A549 (cell line): Measurements from ENCODE around the gene RBM47. TPM values are rescaled to one million over a fixed set of nuclear protein-coding genes. Genes with fewer than 3 reads are reported as not detected.

Experiments used
- ATAC-seq, 2 experiments: fragments of 200-7000 bp in 1 of 2; fragments of >200 bp in 1 of 2; cut with Nextera tagmentation in 1 of 2; cut with Tn5 transposase in 1 of 2; 3 replicates each; pipeline versions ENCODE4 v1.8.0 to v1.9.1; 2018 to 2020; ENCODE audit warnings: mild to moderate bottlenecking in 1 of 2, moderate library complexity in 1 of 2
- CTCF ChIA-PET: fragments of 300-600 bp; sonication (Branson Sonifier 250); formaldehyde crosslinking; extraction: SDS; loops from one replicate; lab custom pipeline; 2021; ENCODE audit warnings: antibody characterized with exemption, inconsistent platforms; lab: Yijun Ruan, JAX
- POLR2A ChIA-PET: fragments of 350-600 bp; formaldehyde crosslinking; extraction: SDS; loops from one replicate; lab custom pipeline; 2021; ENCODE audit warnings: antibody characterized with exemption, inconsistent platforms; lab: Yijun Ruan, JAX
- DNase-seq, 2 experiments: peaks; one replicate each; pipeline versions ENCODE4 v3.0.0 to v3.0.0-alpha.2; 2011 to 2016; ENCODE audit warnings: low read depth in 1 of 2, low spot score in 1 of 2
- FAIRE-seq: peaks from 2 replicates; lab custom pipeline; 2011; peaks lifted over from hg19 to GRCh38; lab: Jason Lieb, UNC
- H3K27ac ChIP-seq, 2 experiments: fragments of >200 bp; sonication (Bioruptor Twin); formaldehyde crosslinking; 3 replicates each; pipeline ENCODE4 v1.5.1; 2016 to 2017
- H3K4me1 ChIP-seq: fragments of >200 bp; sonication (Bioruptor Twin); formaldehyde crosslinking; 3 replicates; pipeline ENCODE4 v1.6.1; 2016
- H3K4me2 ChIP-seq: fragments of >200 bp; sonication (Bioruptor Twin); formaldehyde crosslinking; 3 replicates; pipeline ENCODE4 v1.6.1; 2016
- H3K4me3 ChIP-seq: fragments of >200 bp; sonication (Bioruptor Twin); formaldehyde crosslinking; 3 replicates; pipeline ENCODE4 v1.5.1; 2016
- H3K9me3 ChIP-seq: fragments of >200 bp; sonication (Bioruptor Twin); formaldehyde crosslinking; 3 replicates; pipeline ENCODE4 v1.6.1; 2016
- CBX2 ChIP-seq: fragments of 200-600 bp; sonication (generic); IDR thresholded peaks from 2 replicates; pipeline ENCODE4 v1.6.1; 2016; ENCODE audit warnings: low read depth, mild to moderate bottlenecking, borderline replicate concordance
- CHD4 ChIP-seq: fragments of 200-600 bp; sonication (generic); IDR thresholded peaks from 2 replicates; pipeline ENCODE4 v1.6.1; 2016; ENCODE audit warnings: antibody characterized with exemption, mild to moderate bottlenecking, borderline replicate concordance
- EHMT2 ChIP-seq: fragments of 200-600 bp; sonication (generic); IDR thresholded peaks from 2 replicates; pipeline ENCODE4 v1.6.1; 2016; ENCODE audit warnings: antibody characterized with exemption, low read depth, mild to moderate bottlenecking, moderate library complexity
- EP300 ChIP-seq, 2 experiments: fragments of >200 bp; sonication (Bioruptor Twin); formaldehyde crosslinking; IDR thresholded peaks; 2 replicates in 1 of 2; 3 replicates in 1 of 2; pipeline ENCODE4 v1.6.1; 2016 to 2017
- FOSL2 ChIP-seq, 2 experiments: fragments of 450-650 bp in 1 of 2; fragments of >200 bp in 1 of 2; sonication (Bioruptor Twin) in 1 of 2; formaldehyde crosslinking; IDR thresholded peaks; 2 replicates each; pipeline versions ENCODE4 v1.5.0 to v1.6.1; 2016 to 2020; ENCODE audit warnings: mild to moderate bottlenecking in 1 of 2, moderate library complexity in 1 of 2
- GATA3 ChIP-seq: IDR thresholded peaks from 2 replicates; pipeline ENCODE4 v1.6.1; 2012; ENCODE audit warnings: borderline replicate concordance
- HDAC2 ChIP-seq: fragments of 200-600 bp; sonication (generic); IDR thresholded peaks from 2 replicates; pipeline ENCODE4 v1.6.1; 2016
- HOXB13 ChIP-seq: fragments of 250-450 bp; sonication (Bioruptor Pico); IDR thresholded peaks from 2 replicates; pipeline ENCODE4 v1.5.0; 2020; ENCODE audit warnings: low read depth, mild to moderate bottlenecking, moderate library complexity
- JUN ChIP-seq, 2 experiments: fragments of >200 bp; sonication (Bioruptor Twin); formaldehyde crosslinking; IDR thresholded peaks; 2 replicates in 1 of 2; 3 replicates in 1 of 2; pipeline ENCODE4 v1.6.1; 2016 to 2017
- JUNB ChIP-seq: fragments of >200 bp; sonication (Bioruptor Twin); formaldehyde crosslinking; IDR thresholded peaks from 2 replicates; pipeline ENCODE4 v1.6.1; 2016
- NFE2L2 ChIP-seq: fragments of 150-350 bp; conservative IDR thresholded peaks from 2 replicates; pipeline ENCODE4 v1.6.1; 2014; ENCODE audit warnings: low read length
- NPAS2 ChIP-seq: fragments of 250-450 bp; sonication (Bioruptor Pico); IDR thresholded peaks from 2 replicates; pipeline ENCODE4 v1.8.0; 2022; ENCODE audit warnings: mild to moderate bottlenecking, moderate library complexity, borderline replicate concordance
- RAD21 ChIP-seq, 2 experiments: fragments of >200 bp in 1 of 2; sonication (Bioruptor Twin) in 1 of 2; formaldehyde crosslinking in 1 of 2; IDR thresholded peaks in 1 of 2; conservative IDR thresholded peaks in 1 of 2; 2 replicates in 1 of 2; 3 replicates in 1 of 2; pipeline ENCODE4 v1.6.1; 2012 to 2018; ENCODE audit warnings: inconsistent platforms in 1 of 2
- RFX5 ChIP-seq: fragments of 450-650 bp; IDR thresholded peaks from 2 replicates; pipeline ENCODE4 v1.7.1; 2014; ENCODE audit warnings: antibody characterized with exemption, mild to moderate bottlenecking, moderate library complexity
- SMC3 ChIP-seq: fragments of >200 bp; sonication (Bioruptor Twin); formaldehyde crosslinking; IDR thresholded peaks from 3 replicates; pipeline ENCODE4 v1.6.1; 2018; ENCODE audit warnings: inconsistent platforms
- TFCP2L1 ChIP-seq: fragments of 250-450 bp; sonication (Bioruptor Pico); IDR thresholded peaks from 2 replicates; pipeline ENCODE4 v1.5.0; 2021; ENCODE audit warnings: mild to moderate bottlenecking
- TP53 ChIP-seq: fragments of 250-450 bp; sonication (Bioruptor Pico); IDR thresholded peaks from 2 replicates; pipeline ENCODE4 v1.5.0; 2021; ENCODE audit warnings: mild to moderate bottlenecking, moderate library complexity
- ZSCAN20 ChIP-seq: fragments of 250-450 bp; sonication (Bioruptor Pico); IDR thresholded peaks from 2 replicates; pipeline ENCODE4 v1.8.0; 2022; ENCODE audit warnings: mild to moderate bottlenecking, moderate library complexity
- WGBS: methylation state at CpG from one replicate; pipeline ENCODE4 v1.1.6; 2017; ENCODE audit errors: missing lambda C conversion rate; 5-methylcytosine and 5-hydroxymethylcytosine counted together
- polyA plus RNA-seq, 4 experiments: library from polyadenylated mRNA; depleted of rRNA in 3 of 4; stranded (reverse); fragments of >200 nt; fragmentation: RNase III in 1 of 4; extraction: RNeasy Plus Mini Kit Qiagen cat#74134 plus additional on column Dnase treatment in 1 of 4; gene quantifications; 2 replicates in 3 of 4; 3 replicates in 1 of 4; pipeline ENCODE4 v1.2.3, GENCODE V29; 2011 to 2017
- TF ChIP-seq, protein P1 (sequence below): IDR thresholded peaks from 2 replicates; pipeline ENCODE4 v1.6.1; 2012
- TF ChIP-seq, protein P2 (sequence below): fragments of 150-350 bp; IDR thresholded peaks from 2 replicates; pipeline ENCODE4 v1.6.1; 2014; ENCODE audit warnings: low read depth, mild to moderate bottlenecking, low read length
- TF ChIP-seq, protein P3 (sequence below): fragments of >200 bp; sonication (Bioruptor Twin); formaldehyde crosslinking; IDR thresholded peaks from 2 replicates; pipeline ENCODE4 v1.6.1; 2016
- TF ChIP-seq, protein P4 (sequence below): fragments of >200 bp; sonication (Bioruptor Twin); formaldehyde crosslinking; IDR thresholded peaks from 3 replicates; pipeline ENCODE4 v1.5.1; 2016
- TF ChIP-seq, protein P5 (sequence below): fragments of 250-450 bp; sonication (Bioruptor Pico); IDR thresholded peaks from 2 replicates; pipeline ENCODE4 v1.5.0; 2020; ENCODE audit warnings: low read depth, mild to moderate bottlenecking, moderate library complexity
- TF ChIP-seq, protein P6 (sequence below): fragments of >200 bp; sonication (Bioruptor Twin); formaldehyde crosslinking; IDR thresholded peaks from 3 replicates; pipeline ENCODE4 v1.6.1; 2016
- TF ChIP-seq, protein P7 (sequence below): fragments of 250-450 bp; sonication (Bioruptor Pico); IDR thresholded peaks from 2 replicates; pipeline ENCODE4 v1.5.0; 2021; ENCODE audit warnings: mild to moderate bottlenecking, moderate library complexity, borderline replicate concordance

Gene RBM47
- polyA plus RNA-seq, 2 of the 4 experiments (the other 2 are of a cell fraction), result 38.1 to 43.3 TPM

DNA sequence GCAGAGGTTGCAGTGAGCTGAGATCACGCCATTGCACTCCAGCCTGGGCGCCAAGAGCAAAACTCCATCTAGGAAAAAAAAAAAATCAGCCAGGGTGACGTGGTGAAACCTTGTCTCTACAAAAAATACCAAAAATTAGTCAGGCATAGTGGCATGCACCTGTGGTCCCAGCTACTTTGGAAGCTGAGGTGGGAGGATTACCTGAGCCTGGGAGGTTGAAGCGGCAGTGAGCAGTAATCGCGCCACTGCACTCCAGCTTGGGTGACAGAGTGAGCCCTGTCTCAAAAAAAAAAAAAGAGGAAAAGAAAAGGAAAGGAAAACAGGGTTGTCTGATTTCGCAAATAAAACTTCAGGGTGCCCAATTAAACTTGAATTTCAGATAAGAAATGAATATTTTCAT lies 106.1 kb downstream of the RBM47 start:
- TF ChIP-seq RFX5, result no peak
- ChIA-PET POLR2A (interaction anchor here (0.7 kb wide), 1 partner anchor 107 kb away, joined by 3 read pairs; no protein-coding TSS in a partner anchor), CTCF (no interaction called here)
- Histone ChIP-seq H3K27ac (peak overlapping the region; percentile 84 to 98; a peak in 4 of 6 replicates), H3K4me2 (no peak overlapping the region), H3K9me3 (no peaks in the 10 kb centered on the region), H3K4me1 (peaks cover 40% of the 10 kb centered on the region), H3K4me3 (no peak overlapping the region)
- 92% methylated on average over 7 of the region's 7 CpGs for WGBS
- DNase-seq, result no peak
- FAIRE-seq, result no peak
- no peak for ATAC-seq

DNA sequence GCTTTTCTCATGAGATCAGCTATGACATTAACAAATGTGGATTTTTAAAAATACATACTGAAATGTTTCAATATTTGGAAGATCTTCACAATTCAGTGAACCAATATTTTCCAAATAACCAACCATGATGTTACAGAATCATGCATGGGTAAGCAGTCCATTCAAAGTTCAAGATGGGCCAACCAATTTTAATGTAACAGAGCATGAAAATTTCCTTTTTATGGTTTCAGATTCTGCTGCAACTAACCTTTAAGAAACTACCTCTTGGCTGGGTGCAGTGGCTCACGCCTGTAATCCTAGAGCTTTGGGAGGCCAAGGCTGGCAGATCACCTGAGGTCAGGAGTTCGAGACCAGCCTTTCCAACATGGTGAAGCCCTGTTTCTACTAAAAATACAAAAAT lies 107.7 kb downstream of the RBM47 start:
- H3K4me3 ChIP-seq, result no peak overlapping the region
- ChIA-PET POLR2A (no interaction called here), CTCF (interaction anchor here (0.7 kb wide), 1 partner anchor 317 kb away, joined by 3 read pairs; no protein-coding TSS in a partner anchor)
- ATAC-seq, result no peak
- WGBS, result 89% methylated on average over 2 of the region's 2 CpGs
- FAIRE-seq, result no peak
- no peaks in the 10 kb centered on the region for H3K9me3 ChIP-seq
- H3K4me2 ChIP-seq, result no peak overlapping the region
- peak overlapping the region in 1 of 2 experiments; percentile 10; a peak in 1 of 6 replicates for H3K27ac ChIP-seq
- TF ChIP-seq GATA3 (no peak), TP53 (CRISPR knock-in tag) (no peak), HOXB13 (CRISPR knock-in tag) (no peak), CHD4 (no peak), SMC3 (no peak), CBX2 (no peak), ZSCAN20 (CRISPR knock-in tag) (no peak), EP300 (IDR thresholded peaks at IDR 0.05) (no peak)
- TF ChIP-seq, protein P1, sequence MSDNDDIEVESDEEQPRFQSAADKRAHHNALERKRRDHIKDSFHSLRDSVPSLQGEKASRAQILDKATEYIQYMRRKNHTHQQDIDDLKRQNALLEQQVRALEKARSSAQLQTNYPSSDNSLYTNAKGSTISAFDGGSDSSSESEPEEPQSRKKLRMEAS, result no peak
- TF ChIP-seq, protein P2, sequence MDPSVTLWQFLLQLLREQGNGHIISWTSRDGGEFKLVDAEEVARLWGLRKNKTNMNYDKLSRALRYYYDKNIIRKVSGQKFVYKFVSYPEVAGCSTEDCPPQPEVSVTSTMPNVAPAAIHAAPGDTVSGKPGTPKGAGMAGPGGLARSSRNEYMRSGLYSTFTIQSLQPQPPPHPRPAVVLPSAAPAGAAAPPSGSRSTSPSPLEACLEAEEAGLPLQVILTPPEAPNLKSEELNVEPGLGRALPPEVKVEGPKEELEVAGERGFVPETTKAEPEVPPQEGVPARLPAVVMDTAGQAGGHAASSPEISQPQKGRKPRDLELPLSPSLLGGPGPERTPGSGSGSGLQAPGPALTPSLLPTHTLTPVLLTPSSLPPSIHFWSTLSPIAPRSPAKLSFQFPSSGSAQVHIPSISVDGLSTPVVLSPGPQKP, result no peak
- TF ChIP-seq, protein P3, sequence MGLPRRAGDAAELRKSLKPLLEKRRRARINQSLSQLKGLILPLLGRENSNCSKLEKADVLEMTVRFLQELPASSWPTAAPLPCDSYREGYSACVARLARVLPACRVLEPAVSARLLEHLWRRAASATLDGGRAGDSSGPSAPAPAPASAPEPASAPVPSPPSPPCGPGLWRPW, result no peak
- TF ChIP-seq, protein P4, sequence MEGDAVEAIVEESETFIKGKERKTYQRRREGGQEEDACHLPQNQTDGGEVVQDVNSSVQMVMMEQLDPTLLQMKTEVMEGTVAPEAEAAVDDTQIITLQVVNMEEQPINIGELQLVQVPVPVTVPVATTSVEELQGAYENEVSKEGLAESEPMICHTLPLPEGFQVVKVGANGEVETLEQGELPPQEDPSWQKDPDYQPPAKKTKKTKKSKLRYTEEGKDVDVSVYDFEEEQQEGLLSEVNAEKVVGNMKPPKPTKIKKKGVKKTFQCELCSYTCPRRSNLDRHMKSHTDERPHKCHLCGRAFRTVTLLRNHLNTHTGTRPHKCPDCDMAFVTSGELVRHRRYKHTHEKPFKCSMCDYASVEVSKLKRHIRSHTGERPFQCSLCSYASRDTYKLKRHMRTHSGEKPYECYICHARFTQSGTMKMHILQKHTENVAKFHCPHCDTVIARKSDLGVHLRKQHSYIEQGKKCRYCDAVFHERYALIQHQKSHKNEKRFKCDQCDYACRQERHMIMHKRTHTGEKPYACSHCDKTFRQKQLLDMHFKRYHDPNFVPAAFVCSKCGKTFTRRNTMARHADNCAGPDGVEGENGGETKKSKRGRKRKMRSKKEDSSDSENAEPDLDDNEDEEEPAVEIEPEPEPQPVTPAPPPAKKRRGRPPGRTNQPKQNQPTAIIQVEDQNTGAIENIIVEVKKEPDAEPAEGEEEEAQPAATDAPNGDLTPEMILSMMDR, result no peak
- no peak for DNase-seq
- peaks cover 36% of the 10 kb centered on the region for H3K4me1 ChIP-seq

DNA sequence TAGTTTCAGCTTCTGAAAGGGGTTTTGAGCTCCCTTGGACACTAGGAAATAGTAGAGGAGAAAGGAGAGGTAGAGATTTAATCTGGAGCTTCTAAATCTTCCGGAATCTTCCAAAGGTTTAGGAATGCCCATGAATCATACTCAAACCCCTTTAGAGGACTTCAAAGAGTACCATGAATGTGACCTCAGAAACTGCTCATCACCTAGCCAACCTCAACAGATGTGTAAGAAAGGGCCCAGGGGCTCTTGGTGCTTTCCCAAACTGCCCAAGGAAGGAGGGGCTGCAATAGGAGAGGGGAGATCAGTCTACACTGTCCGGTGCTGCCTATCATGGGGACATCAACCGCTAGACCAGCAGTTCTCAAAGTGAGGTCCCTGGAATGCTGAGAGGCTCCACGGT lies 109.1 kb downstream of the RBM47 start:
- H3K9me3 ChIP-seq, result no peaks in the 10 kb centered on the region
- POLR2A ChIA-PET, result no interaction called here
- 90% methylated on average over 4 of the region's 4 CpGs for WGBS
- no peak for FAIRE-seq
- no peak overlapping the region for H3K4me3 ChIP-seq
- H3K4me2 ChIP-seq, result no peak overlapping the region
- ATAC-seq, result no peak
- H3K4me1 ChIP-seq, result peaks cover 36% of the 10 kb centered on the region
- no peak for DNase-seq
- CTCF ChIA-PET, result interaction anchor here (0.6 kb wide), 1 partner anchor 68 kb away, joined by 3 read pairs; no protein-coding TSS in a partner anchor
- peak overlapping the region in 1 of 2 experiments; percentile 47; a peak in 3 of 6 replicates for H3K27ac ChIP-seq
- TF ChIP-seq, protein P5, sequence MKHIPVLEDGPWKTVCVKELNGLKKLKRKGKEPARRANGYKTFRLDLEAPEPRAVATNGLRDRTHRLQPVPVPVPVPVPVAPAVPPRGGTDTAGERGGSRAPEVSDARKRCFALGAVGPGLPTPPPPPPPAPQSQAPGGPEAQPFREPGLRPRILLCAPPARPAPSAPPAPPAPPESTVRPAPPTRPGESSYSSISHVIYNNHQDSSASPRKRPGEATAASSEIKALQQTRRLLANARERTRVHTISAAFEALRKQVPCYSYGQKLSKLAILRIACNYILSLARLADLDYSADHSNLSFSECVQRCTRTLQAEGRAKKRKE, result no peak
- TF ChIP-seq JUN (IDR thresholded peaks at IDR 0.05) (no peak), GATA3 (no peak), ZSCAN20 (CRISPR knock-in tag) (no peak), JUNB (no peak), NPAS2 (CRISPR knock-in tag) (no peak), HOXB13 (CRISPR knock-in tag) (no peak), CHD4 (no peak), RAD21 (conservative IDR thresholded peaks at IDR 0.05 in 1 of 2, IDR thresholded peaks at IDR 0.05 in 1 of 2) (no peak), EHMT2 (no peak), HDAC2 (no peak), NFE2L2 (no peak), TFCP2L1 (CRISPR knock-in tag) (no peak), FOSL2 (IDR thresholded peaks at IDR 0.05) (no peak), FOSL2 (CRISPR knock-in tag; IDR thresholded peaks at IDR 0.05) (no peak)
- TF ChIP-seq, protein P6, sequence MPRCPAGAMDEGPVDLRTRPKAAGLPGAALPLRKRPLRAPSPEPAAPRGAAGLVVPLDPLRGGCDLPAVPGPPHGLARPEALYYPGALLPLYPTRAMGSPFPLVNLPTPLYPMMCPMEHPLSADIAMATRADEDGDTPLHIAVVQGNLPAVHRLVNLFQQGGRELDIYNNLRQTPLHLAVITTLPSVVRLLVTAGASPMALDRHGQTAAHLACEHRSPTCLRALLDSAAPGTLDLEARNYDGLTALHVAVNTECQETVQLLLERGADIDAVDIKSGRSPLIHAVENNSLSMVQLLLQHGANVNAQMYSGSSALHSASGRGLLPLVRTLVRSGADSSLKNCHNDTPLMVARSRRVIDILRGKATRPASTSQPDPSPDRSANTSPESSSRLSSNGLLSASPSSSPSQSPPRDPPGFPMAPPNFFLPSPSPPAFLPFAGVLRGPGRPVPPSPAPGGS, result no peak
- TF ChIP-seq, protein P7, sequence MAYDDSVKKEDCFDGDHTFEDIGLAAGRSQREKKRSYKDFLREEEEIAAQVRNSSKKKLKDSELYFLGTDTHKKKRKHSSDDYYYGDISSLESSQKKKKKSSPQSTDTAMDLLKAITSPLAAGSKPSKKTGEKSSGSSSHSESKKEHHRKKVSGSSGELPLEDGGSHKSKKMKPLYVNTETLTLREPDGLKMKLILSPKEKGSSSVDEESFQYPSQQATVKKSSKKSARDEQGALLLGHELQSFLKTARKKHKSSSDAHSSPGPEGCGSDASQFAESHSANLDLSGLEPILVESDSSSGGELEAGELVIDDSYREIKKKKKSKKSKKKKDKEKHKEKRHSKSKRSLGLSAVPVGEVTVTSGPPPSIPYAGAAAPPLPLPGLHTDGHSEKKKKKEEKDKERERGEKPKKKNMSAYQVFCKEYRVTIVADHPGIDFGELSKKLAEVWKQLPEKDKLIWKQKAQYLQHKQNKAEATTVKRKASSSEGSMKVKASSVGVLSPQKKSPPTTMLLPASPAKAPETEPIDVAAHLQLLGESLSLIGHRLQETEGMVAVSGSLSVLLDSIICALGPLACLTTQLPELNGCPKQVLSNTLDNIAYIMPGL (CRISPR knock-in tag), result no peak
